DOHH2 (cell line): ENCODE results near the gene CRYBA2.

Experiments used
- H3F3A ChIP-seq: fragments of 200-600 bp; sonication (generic), shearing (Covaris generic); 2 replicates; pipeline ENCODE4 v1.6.0; 2016; ENCODE audit warnings: antibody characterized with exemption, mild to moderate bottlenecking; ENCODE audit not compliant: control insufficient read depth, insufficient read depth
- H3K27ac ChIP-seq: fragments of 200-600 bp; sonication (generic); 2 replicates; pipeline ENCODE4 v1.5.1; 2014; ENCODE audit warnings: low read depth, mild to moderate bottlenecking, low read length, moderate library complexity
- H3K27me3 ChIP-seq: fragments of 200-600 bp; sonication (generic); 2 replicates; pipeline ENCODE4 v1.6.1; 2014; ENCODE audit warnings: mild to moderate bottlenecking, low read length, mixed read lengths; ENCODE audit not compliant: control insufficient read depth
- H3K36me3 ChIP-seq: fragments of 200-600 bp; sonication (generic); 2 replicates; pipeline ENCODE4 v1.6.1; 2014; ENCODE audit warnings: mild to moderate bottlenecking, low read length, moderate library complexity, mixed read lengths; ENCODE audit not compliant: control insufficient read depth
- H3K4me1 ChIP-seq: fragments of 200-600 bp; sonication (generic); 2 replicates; pipeline ENCODE4 v1.6.1; 2014; ENCODE audit warnings: mild to moderate bottlenecking, low read length, mixed read lengths; ENCODE audit not compliant: control insufficient read depth
- H3K4me2 ChIP-seq: fragments of 200-600 bp; sonication (generic); 2 replicates; pipeline ENCODE4 v1.6.0; 2014; ENCODE audit warnings: mild to moderate bottlenecking, low read length, moderate library complexity
- H3K4me3 ChIP-seq: fragments of 200-600 bp; sonication (generic); 2 replicates; pipeline ENCODE4 v1.5.1; 2014; ENCODE audit warnings: mild to moderate bottlenecking, low read length, mixed read lengths
- H3K79me2 ChIP-seq: fragments of 200-600 bp; sonication (generic); 2 replicates; pipeline ENCODE4 v1.6.1; 2014; ENCODE audit warnings: mild to moderate bottlenecking, low read length, mixed read lengths; ENCODE audit not compliant: control insufficient read depth
- H3K9me2 ChIP-seq: fragments of 200-600 bp; sonication (generic); replicated peaks from 2 replicates; pipeline ENCODE4 v1.6.1; 2014; ENCODE audit warnings: mild to moderate bottlenecking, low read length, mixed read lengths; ENCODE audit not compliant: control insufficient read depth
- H3K9me3 ChIP-seq: fragments of 200-600 bp; sonication (generic); 2 replicates; pipeline ENCODE4 v1.6.1; 2014; ENCODE audit warnings: antibody characterized with exemption, low read length, mixed read lengths; ENCODE audit not compliant: control insufficient read depth, insufficient read depth
- H4K20me1 ChIP-seq: fragments of 200-600 bp; sonication (generic); 2 replicates; pipeline ENCODE4 v1.6.0; 2014; ENCODE audit warnings: low read depth, mild to moderate bottlenecking, antibody characterized with exemption, low read length, moderate library complexity; ENCODE audit not compliant: control insufficient read depth, insufficient read depth
- CTCF ChIP-seq: fragments of 200-600 bp; sonication (generic); IDR thresholded peaks from one replicate; pipeline ENCODE4 v1.5.1; 2014; ENCODE audit warnings: antibody characterized with exemption, mild to moderate bottlenecking, low read depth, low read length; ENCODE audit not compliant: poor library complexity, severe bottlenecking
- EZH2phosphoT487 ChIP-seq: fragments of 200-600 bp; sonication (generic); IDR thresholded peaks from 2 replicates; pipeline ENCODE4 v1.6.1; 2017; ENCODE audit warnings: borderline replicate concordance, mild to moderate bottlenecking, antibody characterized with exemption, low read length, moderate library complexity, mixed read lengths

CRYBA2 gene

GRCh38 chr2:218993345-218994315, at the start of gene CRYBA2:
CRYBA2 (minus strand) TSS chr2:218993422; CDS start chr2:218993176, 246 bp downstream.
- Histone ChIP-seq H3K27me3 (peaks cover 87% of the 10 kb centered on the region), H3K4me2 (no peak within 1 kb of the TSS)

GRCh38 chr2:219042750-219043149, 49.5 kb upstream of the CRYBA2 start:
- no peak overlapping the region for H3K4me2 ChIP-seq
- H3K27ac ChIP-seq = no peak overlapping the region
- H3F3A ChIP-seq = no peaks in the 10 kb centered on the region
- no peak for TF ChIP-seq EZH2phosphoT487
- no peak for TF ChIP-seq CTCF
- H3K4me3 ChIP-seq = no peak overlapping the region
- H3K9me3 ChIP-seq = no peaks in the 10 kb centered on the region
- H3K27me3 ChIP-seq = peaks cover 13% of the 10 kb centered on the region
- H3K9me2 ChIP-seq = no peaks in the 10 kb centered on the region
- H4K20me1 ChIP-seq = 0 out of 2 replicates have a peak, but pooled peaks cover 5% of the 10 kb centered on the region
- no peaks in the 10 kb centered on the region for H3K79me2 ChIP-seq
- H3K4me1 ChIP-seq = no peaks in the 10 kb centered on the region
- no peaks in the 10 kb centered on the region for H3K36me3 ChIP-seq

More at GRCh38 chr2:218993345-218994315, at the start of gene CRYBA2:
- H3K27ac ChIP-seq = no peak within 1 kb of the TSS
- H3K9me2 ChIP-seq = no peaks in the 10 kb centered on the region
- H3K4me1 ChIP-seq = peaks cover 5% of the 10 kb centered on the region; the same call in 1 of the 2 replicates
- H3K9me3 ChIP-seq = no peaks in the 10 kb centered on the region
- H3F3A ChIP-seq = no peaks in the 10 kb centered on the region
- TF ChIP-seq EZH2phosphoT487 (no peak; the same call in 1 of the 2 replicates), CTCF (no peak)
- no peaks in the 10 kb centered on the region for H4K20me1 ChIP-seq
- H3K79me2 ChIP-seq = no peaks in the 10 kb centered on the region
- H3K4me3 ChIP-seq = no peak within 1 kb of the TSS
- H3K36me3 ChIP-seq = no peaks in the 10 kb centered on the region

- TF ChIP-seq EZH2phosphoT487 (no peak), CTCF (no peak)
- H3K27me3 ChIP-seq = peaks cover 13% of the 10 kb centered on the region
Measured at GRCh38 chr2:219042157-219042556, 48.9 kb upstream of the CRYBA2 start.

More at GRCh38 chr2:219042157-219042556, 48.9 kb upstream of the CRYBA2 start:
- no peaks in the 10 kb centered on the region for H3K9me3 ChIP-seq
- no peaks in the 10 kb centered on the region for H3K79me2 ChIP-seq
- no peaks in the 10 kb centered on the region for H3K9me2 ChIP-seq
- H3K27ac ChIP-seq = no peak overlapping the region
- no peak overlapping the region for H3K4me2 ChIP-seq
- no peak overlapping the region for H3K4me3 ChIP-seq
- H4K20me1 ChIP-seq = 0 out of 2 replicates have a peak, but pooled peaks cover 5% of the 10 kb centered on the region
- no peaks in the 10 kb centered on the region for H3F3A ChIP-seq
- H3K36me3 ChIP-seq = no peaks in the 10 kb centered on the region
- no peaks in the 10 kb centered on the region for H3K4me1 ChIP-seq
